H1 (cell line): ENCODE results near the gene ALG2. TPM values are rescaled to one million over a fixed set of nuclear protein-coding genes. Genes with fewer than 3 reads are reported as not detected.

Experiments used
- CTCF ChIA-PET: fragments of 300-600 bp; sonication (Branson Sonifier 250); formaldehyde crosslinking; loops from one replicate; lab custom pipeline; 2021; ENCODE audit not compliant: partially characterized antibody; lab: Charles Lee
- POLR2A ChIA-PET: fragments of 300-600 bp; sonication (Branson Sonifier 250); formaldehyde crosslinking; loops from one replicate; lab custom pipeline; 2021; ENCODE audit warnings: inconsistent platforms; ENCODE audit not compliant: partially characterized antibody; lab: Charles Lee
- DNase-seq, 2 experiments: peaks; one replicate each; pipeline versions ENCODE4 v3.0.0 to v3.0.0-alpha.2; 2010 to 2022; ENCODE audit warnings: low spot score in 2 of 2, low read depth in 1 of 2, mixed read lengths in 1 of 2
- FAIRE-seq: peaks from 2 replicates; lab custom pipeline; 2011; peaks lifted over from hg19 to GRCh38; lab: Jason Lieb, UNC
- H2AFZ ChIP-seq: 2 replicates; pipeline ENCODE4 v1.8.1; 2012; ENCODE audit warnings: low read length, inconsistent platforms
- H2AK5ac ChIP-seq: 2 replicates; pipeline ENCODE4 v1.6.1; 2013; ENCODE audit warnings: low read depth, low read length
- H2BK120ac ChIP-seq: replicated peaks from 2 replicates; pipeline ENCODE3; 2013; ENCODE audit warnings: low read depth, low read length, inconsistent platforms
- H2BK12ac ChIP-seq: 2 replicates; pipeline ENCODE4 v1.6.1; 2013; ENCODE audit warnings: low read depth, low read length
- H2BK15ac ChIP-seq: 2 replicates; pipeline ENCODE4 v1.6.1; 2013; ENCODE audit warnings: low read length
- H2BK20ac ChIP-seq: 2 replicates; pipeline ENCODE4 v1.6.1; 2013; ENCODE audit warnings: low read length
- H2BK5ac ChIP-seq: 2 replicates; pipeline ENCODE4 v1.6.1; 2013; ENCODE audit warnings: low read depth, low read length
- H3K14ac ChIP-seq: 2 replicates; pipeline ENCODE4 v1.6.1; 2013; ENCODE audit warnings: inconsistent platforms; ENCODE audit not compliant: insufficient read length
- H3K18ac ChIP-seq: 2 replicates; pipeline ENCODE4 v1.6.1; 2013; ENCODE audit warnings: low read length; ENCODE audit errors: extremely low read depth
- H3K23ac ChIP-seq: 2 replicates; pipeline ENCODE4 v1.6.1; 2013; ENCODE audit warnings: inconsistent platforms; ENCODE audit not compliant: insufficient read length
- H3K23me2 ChIP-seq: 2 replicates; pipeline ENCODE4 v1.6.1; 2013; ENCODE audit warnings: low read depth, low read length
- H3K27ac ChIP-seq: 2 replicates; pipeline ENCODE4 v1.6.1; 2011; ENCODE audit warnings: low read depth, low read length, inconsistent platforms
- H3K27me3 ChIP-seq, 4 experiments: replicated peaks in 1 of 4; 1 replicate in 1 of 4; 2 replicates in 3 of 4; pipeline versions ENCODE4 v1.6.1 to v1.8.1; 2011 to 2013; ENCODE audit warnings: low read length in 3 of 4, mild to moderate bottlenecking in 3 of 4, inconsistent platforms in 2 of 4, mixed read lengths in 2 of 4, moderate library complexity in 1 of 4; ENCODE audit not compliant: control insufficient read depth in 3 of 4, insufficient read depth in 3 of 4; ENCODE audit errors: extremely low read depth in 1 of 4
- H3K36me3 ChIP-seq, 4 experiments: 2 replicates each; pipeline versions ENCODE4 v1.6.1 to v1.8.1; 2011 to 2013; ENCODE audit warnings: mild to moderate bottlenecking in 4 of 4, low read length in 3 of 4, moderate library complexity in 2 of 4, control low read depth in 1 of 4, inconsistent platforms in 1 of 4; ENCODE audit not compliant: insufficient read depth in 4 of 4, control insufficient read depth in 2 of 4
- H3K4ac ChIP-seq: replicated peaks from 2 replicates; pipeline ENCODE3; 2013; ENCODE audit warnings: low read length, low read depth, mixed read lengths, inconsistent platforms; ENCODE audit not compliant: insufficient read length
- H3K4me1 ChIP-seq, 4 experiments: replicated peaks in 1 of 4; 1 replicate in 1 of 4; 2 replicates in 3 of 4; pipeline versions ENCODE4 v1.6.1 to v1.8.1; 2011 to 2013; ENCODE audit warnings: low read length in 3 of 4, inconsistent platforms in 2 of 4, mixed read lengths in 1 of 4; ENCODE audit not compliant: insufficient read depth in 4 of 4, control insufficient read depth in 3 of 4
- H3K4me2 ChIP-seq, 2 experiments: 2 replicates each; pipeline versions ENCODE4 v1.6.1 to v1.8.1; 2011 to 2013; ENCODE audit warnings: low read depth in 2 of 2, low read length in 2 of 2, control low read depth in 1 of 2, inconsistent platforms in 1 of 2, mild to moderate bottlenecking in 1 of 2; ENCODE audit not compliant: insufficient read depth in 1 of 2
- H3K4me3 ChIP-seq, 4 experiments: fragments of 200-600, 300-600 bp in 1 of 4; sonication (generic), shearing (Covaris generic), sonication (Bioruptor Twin) in 1 of 4; 2 replicates each; pipeline versions ENCODE4 v1.5.1 to v1.8.1; 2011 to 2016; ENCODE audit warnings: low read length in 4 of 4, low read depth in 3 of 4, control low read depth in 2 of 4, inconsistent platforms in 2 of 4, mild to moderate bottlenecking in 2 of 4, mixed read lengths in 1 of 4, moderate library complexity in 1 of 4; ENCODE audit not compliant: insufficient read depth in 2 of 4; ENCODE audit errors: extremely low read depth in 1 of 4
- H3K56ac ChIP-seq: replicated peaks from 2 replicates; pipeline ENCODE3; 2013; ENCODE audit warnings: low read depth, mild to moderate bottlenecking, mixed read lengths, low read length, inconsistent platforms; ENCODE audit not compliant: insufficient read length
- H3K79me1 ChIP-seq: 2 replicates; pipeline ENCODE4 v1.6.1; 2013; ENCODE audit warnings: low read depth, low read length, control low read depth
- H3K79me2 ChIP-seq, 2 experiments: 2 replicates each; pipeline versions ENCODE4 v1.6.1 to v1.8.1; 2012 to 2013; ENCODE audit warnings: low read length in 2 of 2, mild to moderate bottlenecking in 2 of 2, inconsistent platforms in 1 of 2; ENCODE audit not compliant: insufficient read depth in 2 of 2, control insufficient read depth in 1 of 2
- H3K9ac ChIP-seq, 4 experiments: replicated peaks in 1 of 4; 1 replicate in 1 of 4; 2 replicates in 3 of 4; pipeline versions ENCODE4 v1.6.1 to v1.8.1; 2011 to 2013; ENCODE audit warnings: low read depth in 3 of 4, low read length in 3 of 4, control low read depth in 2 of 4, mild to moderate bottlenecking in 2 of 4, moderate library complexity in 2 of 4, inconsistent platforms in 1 of 4; ENCODE audit errors: extremely low read depth in 1 of 4
- H3K9me3 ChIP-seq, 2 experiments: 2 replicates each; pipeline versions ENCODE4 v1.6.1 to v1.8.1; 2012 to 2013; ENCODE audit warnings: mild to moderate bottlenecking in 2 of 2, moderate library complexity in 2 of 2, control low read depth in 1 of 2, inconsistent platforms in 1 of 2, low read depth in 1 of 2, low read length in 1 of 2, mixed read lengths in 1 of 2; ENCODE audit not compliant: insufficient read depth in 2 of 2
- H4K20me1 ChIP-seq, 2 experiments: replicated peaks in 1 of 2; 2 replicates each; pipeline versions ENCODE3 to v1.8.1; 2011 to 2013; ENCODE audit warnings: inconsistent platforms in 2 of 2, low read length in 2 of 2, mild to moderate bottlenecking in 1 of 2; ENCODE audit not compliant: insufficient read depth in 2 of 2, control insufficient read depth in 1 of 2
- H4K5ac ChIP-seq: 2 replicates; pipeline ENCODE4 v1.6.1; 2013; ENCODE audit warnings: low read length, low read depth, mixed read lengths, inconsistent platforms; ENCODE audit not compliant: insufficient read length
- H4K8ac ChIP-seq: 2 replicates; pipeline ENCODE4 v1.8.0; 2013; ENCODE audit warnings: mild to moderate bottlenecking, moderate library complexity, low read length, inconsistent platforms; ENCODE audit not compliant: insufficient read depth; ENCODE audit errors: extremely low read depth
- H4K91ac ChIP-seq: replicated peaks from 2 replicates; pipeline ENCODE3; 2013; ENCODE audit warnings: low read length, mixed read lengths, inconsistent platforms; ENCODE audit not compliant: insufficient read length
- EP300 ChIP-seq, 2 experiments: IDR thresholded peaks; 1 replicate in 1 of 2; 2 replicates in 1 of 2; pipeline ENCODE4 v1.6.1; 2011 to 2012; ENCODE audit warnings: low read depth in 2 of 2, low read length in 2 of 2, mild to moderate bottlenecking in 2 of 2, borderline replicate concordance in 1 of 2, inconsistent platforms in 1 of 2, moderate library complexity in 1 of 2
- YY1 ChIP-seq: IDR thresholded peaks from 2 replicates; pipeline ENCODE4 v1.6.1; 2011; ENCODE audit warnings: low read depth, mild to moderate bottlenecking, low read length
- WGBS, 2 experiments: shearing (Covaris generic) in 1 of 2; methylation state at CpG; one replicate each; pipeline versions ENCODE4 v1.1.6 to v1.1.7; 2013 to 2015; ENCODE audit warnings: low lambda C conversion rate in 2 of 2, mixed read lengths in 2 of 2, inconsistent platforms in 1 of 2, low coverage in 1 of 2, missing lambda C conversion rate in 1 of 2; ENCODE audit not compliant: insufficient replicate concordance in 2 of 2, insufficient coverage in 1 of 2, insufficient read length in 1 of 2; ENCODE audit errors: extremely low coverage in 1 of 2, missing lambda C conversion rate in 1 of 2; 5-methylcytosine and 5-hydroxymethylcytosine counted together
- polyA plus RNA-seq, 7 experiments: library from polyadenylated mRNA; depleted of rRNA in 3 of 7; stranded (reverse) in 5 of 7; unstranded in 2 of 7; fragments of >200 nt in 5 of 7; fragments of 200-250 nt in 2 of 7; gene quantifications; 1 replicate in 5 of 7; 2 replicates in 1 of 7; 4 replicates in 1 of 7; pipeline versions ENCODE4 v1.2.1 to v1.2.3, GENCODE V29; 2011 to 2013; ENCODE audit warnings: missing spikeins in 2 of 7, mixed read lengths in 2 of 7
- total RNA-seq: library from RNA; stranded (reverse); fragmentation: NEBNext Ultra II Directional; extraction: Animal tissue kit (Norgen Biotek cat#: 25700); gene quantifications from 2 replicates; pipeline ENCODE4 v1.2.1, GENCODE V29; 2021
- TF ChIP-seq, protein P1 (sequence below), 3 experiments: IDR thresholded peaks; 1 replicate in 2 of 3; 2 replicates in 1 of 3; pipeline versions ENCODE4 v1.5.1 to v1.6.1; 2011; ENCODE audit warnings: low read length in 3 of 3, mild to moderate bottlenecking in 3 of 3, inconsistent platforms in 2 of 3, low read depth in 1 of 3, moderate library complexity in 1 of 3; ENCODE audit not compliant: insufficient read depth in 1 of 3; ENCODE audit errors: control extremely low read depth in 1 of 3

Gene ALG2
- total and polyA plus RNA-seq, 2 of the 8 experiments (the other 6 are each of a cell fraction or from before 2014, with no cell fraction given), result 27.1 to 30.7 TPM

DNA sequence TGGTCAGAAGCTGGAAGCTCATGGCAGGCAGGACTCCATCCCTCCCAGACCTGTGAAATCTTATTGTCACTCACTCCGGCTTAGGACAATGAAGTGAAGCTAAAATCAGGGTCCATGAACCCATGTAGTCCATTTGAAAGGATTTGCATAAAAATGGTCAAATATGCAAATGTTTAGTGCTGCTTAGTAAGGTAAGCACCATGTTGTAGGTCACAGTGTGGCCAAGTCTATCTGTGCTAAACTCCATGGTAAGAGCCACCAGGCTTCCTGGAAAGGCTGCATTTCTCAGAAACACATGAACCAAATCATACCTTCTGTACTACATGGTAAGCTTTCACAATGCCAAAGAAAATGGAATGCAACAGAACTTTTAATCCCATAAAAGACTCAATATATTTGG is 5.7 kb downstream of the ALG2 start:
- Histone ChIP-seq H3K9me3 (no peaks in the 10 kb centered on the region), H2BK12ac (no peak overlapping the region), H4K8ac (no peak overlapping the region), H2BK120ac (no peak overlapping the region), H3K36me3 (peaks cover 0 to 9% (median 4%) of the 10 kb centered on the region in 4 experiments; a peak in 4 of 8 replicates), H2BK15ac (no peak overlapping the region), H4K91ac (no peak overlapping the region), H4K5ac (no peak overlapping the region), H2AFZ (no peak overlapping the region), H3K79me2 (peaks cover 6 to 51% of the 10 kb centered on the region in 2 experiments), H3K56ac (no peak overlapping the region), H4K20me1 (peaks cover 9 to 17% of the 10 kb centered on the region in 2 experiments), H3K4me2 (no peak overlapping the region), H3K27ac (no peak overlapping the region; the same call in 1 of the 2 replicates), H2AK5ac (no peak overlapping the region), H3K14ac (no peak overlapping the region), H2BK20ac (no peak overlapping the region), H3K27me3 (no peaks in the 10 kb centered on the region), H3K23me2 (peaks cover 3% of the 10 kb centered on the region), H3K4me1 (peaks cover 0 to 2% (median 0%) of the 10 kb centered on the region in 4 experiments; a peak in 1 of 7 replicates), H3K4ac (no peak overlapping the region), H3K18ac (no peak overlapping the region), H3K23ac (no peak overlapping the region), H3K9ac (no peak overlapping the region)
- DNase-seq (no peak), FAIRE-seq (no peak)
- 80% methylated on average over 1 of the region's 1 CpG; no CpG with 5 or more reads in 1 of the 2 experiments for WGBS, 2 experiments
- POLR2A ChIA-PET, result no interaction called here
- TF ChIP-seq, protein P1, sequence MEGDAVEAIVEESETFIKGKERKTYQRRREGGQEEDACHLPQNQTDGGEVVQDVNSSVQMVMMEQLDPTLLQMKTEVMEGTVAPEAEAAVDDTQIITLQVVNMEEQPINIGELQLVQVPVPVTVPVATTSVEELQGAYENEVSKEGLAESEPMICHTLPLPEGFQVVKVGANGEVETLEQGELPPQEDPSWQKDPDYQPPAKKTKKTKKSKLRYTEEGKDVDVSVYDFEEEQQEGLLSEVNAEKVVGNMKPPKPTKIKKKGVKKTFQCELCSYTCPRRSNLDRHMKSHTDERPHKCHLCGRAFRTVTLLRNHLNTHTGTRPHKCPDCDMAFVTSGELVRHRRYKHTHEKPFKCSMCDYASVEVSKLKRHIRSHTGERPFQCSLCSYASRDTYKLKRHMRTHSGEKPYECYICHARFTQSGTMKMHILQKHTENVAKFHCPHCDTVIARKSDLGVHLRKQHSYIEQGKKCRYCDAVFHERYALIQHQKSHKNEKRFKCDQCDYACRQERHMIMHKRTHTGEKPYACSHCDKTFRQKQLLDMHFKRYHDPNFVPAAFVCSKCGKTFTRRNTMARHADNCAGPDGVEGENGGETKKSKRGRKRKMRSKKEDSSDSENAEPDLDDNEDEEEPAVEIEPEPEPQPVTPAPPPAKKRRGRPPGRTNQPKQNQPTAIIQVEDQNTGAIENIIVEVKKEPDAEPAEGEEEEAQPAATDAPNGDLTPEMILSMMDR (IDR thresholded peaks at IDR 0.05; ENCODE audit: control extremely low read depth in 1 of 3, insufficient read depth in 1 of 3, low read depth in 1 of 3, low read length in 3 of 3), result no peak
- no peak for TF ChIP-seq YY1
- no peak for TF ChIP-seq EP300 (IDR thresholded peaks at IDR 0.05; ENCODE audit: borderline replicate concordance in 1 of 2, low read depth in 2 of 2, low read length in 2 of 2)
- TF ChIP-seq, all 59 proteins: peak for 0
- H3K4me3 ChIP-seq, result no peak overlapping the region
- H3K79me1 ChIP-seq, result no peaks in the 10 kb centered on the region
- CTCF ChIA-PET, result interaction anchor here (0.7 to 2.1 kb wide), 7 partner anchors 15 to 43 kb away, joined by 3 to 10 read pairs (median 3); no protein-coding TSS in a partner anchor
- H2BK5ac ChIP-seq, result no peak overlapping the region
